ENCODE results near the gene DVL1.

DVL1 gene

DNA sequence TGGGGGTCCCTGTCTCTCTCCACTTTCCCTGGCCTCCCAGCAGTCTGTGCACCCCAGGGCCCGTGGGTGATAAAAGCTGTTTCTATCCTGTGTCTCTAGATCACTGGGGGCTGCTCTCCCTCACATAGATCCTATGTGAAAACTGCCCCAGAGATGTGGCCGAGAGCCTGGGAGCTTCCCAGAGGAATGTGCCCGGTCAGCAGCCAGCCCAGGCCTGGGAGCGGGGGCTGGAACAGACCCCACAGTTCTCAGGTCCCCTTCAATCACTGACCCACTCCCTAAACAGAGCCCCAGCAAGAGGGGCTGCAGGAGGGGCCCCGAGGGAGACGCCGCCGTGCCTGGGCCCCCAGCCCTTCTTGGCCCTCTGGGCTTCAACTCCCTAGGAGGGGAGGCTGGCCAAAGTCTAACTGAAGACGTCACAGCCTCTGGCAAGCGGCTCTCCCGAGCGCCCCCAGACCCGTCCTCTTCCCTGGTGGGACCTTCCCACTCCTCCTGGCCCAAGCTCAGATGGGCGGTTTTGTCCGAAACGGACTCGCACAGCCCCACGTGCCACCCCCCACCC, 8.7 kb upstream of the DVL1 start:
- no peaks in the 10 kb centered on the region for H3K4me1 ChIP-seq (ENCODE audit: insufficient read depth, low read length, poor library complexity, severe bottlenecking)
- H3K36me3 ChIP-seq (ENCODE audit: insufficient read depth, low read length) = no peaks in the 10 kb centered on the region
- no peak overlapping the region for H3K9ac ChIP-seq (ENCODE audit: low read depth, low read length, poor library complexity, severe bottlenecking)
- TF ChIP-seq EZH2phosphoT487 (IDR thresholded peaks at IDR 0.05; ENCODE audit: borderline replicate concordance) = no peak
- no peak for TF ChIP-seq CTCF (conservative IDR thresholded peaks at IDR 0.05; ENCODE audit: low read length)
- no peak overlapping the region for H3K4me2 ChIP-seq (ENCODE audit: low read depth, low read length, poor library complexity, severe bottlenecking)
- no peaks in the 10 kb centered on the region for H3K9me2 ChIP-seq (replicated peaks; ENCODE audit: low read depth, low read length)
- H3K79me2 ChIP-seq (ENCODE audit: insufficient read depth, low read length) = no peaks in the 10 kb centered on the region
- no peaks in the 10 kb centered on the region for H3F3A ChIP-seq (ENCODE audit: low read depth)
- no peak overlapping the region for H3K4me3 ChIP-seq (ENCODE audit: low read length, poor library complexity, severe bottlenecking)
- no peak overlapping the region for H2AFZ ChIP-seq (ENCODE audit: low read length)
- no peaks in the 10 kb centered on the region for H3K27me3 ChIP-seq (ENCODE audit: insufficient read depth, low read length, poor library complexity, severe bottlenecking)
- no peaks in the 10 kb centered on the region for H3K9me3 ChIP-seq (ENCODE audit: insufficient read depth, low read depth, low read length)
- no peaks in the 10 kb centered on the region for H4K20me1 ChIP-seq (ENCODE audit: insufficient read depth, low read length, poor library complexity, severe bottlenecking)

- Histone ChIP-seq H2AFZ (ENCODE audit: low read length) (no peak overlapping the region), H3K4me3 (ENCODE audit: low read length, poor library complexity, severe bottlenecking) (no peak overlapping the region), H3K27me3 (ENCODE audit: insufficient read depth, low read length, poor library complexity, severe bottlenecking) (no peaks in the 10 kb centered on the region), H3K36me3 (ENCODE audit: insufficient read depth, low read length) (no peaks in the 10 kb centered on the region), H3K9ac (ENCODE audit: low read depth, low read length, poor library complexity, severe bottlenecking) (no peak overlapping the region), H3K9me2 (replicated peaks; ENCODE audit: low read depth, low read length) (no peaks in the 10 kb centered on the region), H3K79me2 (ENCODE audit: insufficient read depth, low read length) (no peaks in the 10 kb centered on the region), H3K9me3 (ENCODE audit: insufficient read depth, low read depth, low read length) (no peaks in the 10 kb centered on the region), H4K20me1 (ENCODE audit: insufficient read depth, low read length, poor library complexity, severe bottlenecking) (no peaks in the 10 kb centered on the region), H3K4me2 (ENCODE audit: low read depth, low read length, poor library complexity, severe bottlenecking) (no peak overlapping the region), H3F3A (ENCODE audit: low read depth) (no peaks in the 10 kb centered on the region), H3K4me1 (ENCODE audit: insufficient read depth, low read length, poor library complexity, severe bottlenecking) (no peaks in the 10 kb centered on the region)
- TF ChIP-seq CTCF (conservative IDR thresholded peaks at IDR 0.05; ENCODE audit: low read length) (no peak), EZH2phosphoT487 (IDR thresholded peaks at IDR 0.05; ENCODE audit: borderline replicate concordance) (no peak)
Observed at GRCh38 chr1:1356796-1357401, 7.7 kb upstream of the DVL1 start.

GRCh38 chr1:1356166-1356795, 7.1 kb upstream of the DVL1 start:
- Histone ChIP-seq H3K79me2 (ENCODE audit: insufficient read depth, low read length) (no peaks in the 10 kb centered on the region), H3K9ac (ENCODE audit: low read depth, low read length, poor library complexity, severe bottlenecking) (no peak overlapping the region)

More at GRCh38 chr1:1356166-1356795, 7.1 kb upstream of the DVL1 start:
- no peaks in the 10 kb centered on the region for H3K36me3 ChIP-seq (ENCODE audit: insufficient read depth, low read length)
- no peaks in the 10 kb centered on the region for H3K27me3 ChIP-seq (ENCODE audit: insufficient read depth, low read length, poor library complexity, severe bottlenecking)
- H4K20me1 ChIP-seq (ENCODE audit: insufficient read depth, low read length, poor library complexity, severe bottlenecking) = no peaks in the 10 kb centered on the region
- no peak overlapping the region for H3K4me2 ChIP-seq (ENCODE audit: low read depth, low read length, poor library complexity, severe bottlenecking)
- no peaks in the 10 kb centered on the region for H3K9me3 ChIP-seq (ENCODE audit: insufficient read depth, low read depth, low read length)
- no peaks in the 10 kb centered on the region for H3F3A ChIP-seq (ENCODE audit: low read depth)
- H3K4me3 ChIP-seq (ENCODE audit: low read length, poor library complexity, severe bottlenecking) = no peak overlapping the region
- H3K9me2 ChIP-seq (replicated peaks; ENCODE audit: low read depth, low read length) = no peaks in the 10 kb centered on the region
- TF ChIP-seq EZH2phosphoT487 (IDR thresholded peaks at IDR 0.05; ENCODE audit: borderline replicate concordance) (no peak), CTCF (conservative IDR thresholded peaks at IDR 0.05; ENCODE audit: low read length) (no peak)
- H2AFZ ChIP-seq (ENCODE audit: low read length) = no peak overlapping the region
- no peaks in the 10 kb centered on the region for H3K4me1 ChIP-seq (ENCODE audit: insufficient read depth, low read length, poor library complexity, severe bottlenecking)
